Measurements from ENCODE around the gene CAST.

CAST gene

GRCh38 chr5:96745025-96745424 is 82.8 kb downstream of the CAST start:
- DNase-seq (ENCODE audit: low read depth in 3 of 3): no peak

- no peak for DNase-seq (ENCODE audit: low read depth in 3 of 3)
These were observed 83.8 kb downstream of the CAST start for GRCh38 chr5:96745844-96746531.

GRCh38 chr5:96747720-96748119 is 85.5 kb downstream of the CAST start:
- DNase-seq (ENCODE audit: low read depth in 3 of 3): no peak

- no peak for DNase-seq (ENCODE audit: low read depth in 3 of 3)
These were observed 88.1 kb downstream of the CAST start for GRCh38 chr5:96750110-96750822.

- no peak for DNase-seq (ENCODE audit: low read depth in 3 of 3)
These were observed 89.3 kb downstream of the CAST start for GRCh38 chr5:96751203-96752169.

GRCh38 chr5:96752341-96753016 is 90.3 kb downstream of the CAST start:
- DNase-seq (ENCODE audit: low read depth in 3 of 3): peak in 2 of 3 experiments; percentile 6 to 35

- no peak for DNase-seq (ENCODE audit: low read depth in 3 of 3)
These were observed 90.8 kb downstream of the CAST start for GRCh38 chr5:96753017-96753397.

GRCh38 chr5:96753848-96754247 is 91.7 kb downstream of the CAST start:
- no peak for DNase-seq (ENCODE audit: low read depth in 3 of 3)

- no peak for DNase-seq (ENCODE audit: low read depth in 3 of 3)
These were observed 93.7 kb downstream of the CAST start for GRCh38 chr5:96755851-96756250.

GRCh38 chr5:96756985-96757384 is 94.8 kb downstream of the CAST start:
- no peak for DNase-seq (ENCODE audit: low read depth in 3 of 3)

GRCh38 chr5:96758621-96759020 is 96.4 kb downstream of the CAST start:
- DNase-seq (ENCODE audit: low read depth in 3 of 3): no peak

GRCh38 chr5:96761618-96762017 is 99.4 kb downstream of the CAST start:
- no peak for DNase-seq (ENCODE audit: low read depth in 3 of 3)

- no peak for DNase-seq (ENCODE audit: low read depth in 3 of 3)
These were observed 100.8 kb downstream of the CAST start for GRCh38 chr5:96763026-96763425.

- no peak for DNase-seq (ENCODE audit: low read depth in 3 of 3)
These were observed 102.9 kb downstream of the CAST start for GRCh38 chr5:96765043-96765442.

- DNase-seq (ENCODE audit: low read depth in 3 of 3): no peak
These were observed 106.6 kb downstream of the CAST start for GRCh38 chr5:96768708-96769251.

GRCh38 chr5:96771395-96771794 is 109.2 kb downstream of the CAST start:
- no peak for DNase-seq (ENCODE audit: low read depth in 3 of 3)

GRCh38 chr5:96772111-96772510 is 109.9 kb downstream of the CAST start:
- no peak for DNase-seq (ENCODE audit: low read depth in 3 of 3)

GRCh38 chr5:96772542-96772941 is 110.4 kb downstream of the CAST start:
- no peak for DNase-seq (ENCODE audit: low read depth in 3 of 3)

GRCh38 chr5:96775050-96775449 is 112.9 kb downstream of the CAST start:
- no peak for DNase-seq (ENCODE audit: low read depth in 3 of 3)

GRCh38 chr5:96775689-96776088 is 113.5 kb downstream of the CAST start:
- DNase-seq (ENCODE audit: low read depth in 3 of 3): no peak

GRCh38 chr5:96776621-96777020 is 114.4 kb downstream of the CAST start:
- DNase-seq (ENCODE audit: low read depth in 3 of 3): no peak
